Muscle of leg (tissue), 11 donors: Measurements from ENCODE around the gene DNAJC9. TPM values are rescaled to one million over a fixed set of nuclear protein-coding genes. Genes with fewer than 3 reads are reported as not detected.

Experiments
- DNase-seq: peaks from one replicate; pipeline ENCODE4 v3.0.0; 2013
- H3K27ac ChIP-seq: one replicate; pipeline ENCODE4 v1.5.1; 2013; ENCODE audit warnings: mild to moderate bottlenecking, low read length, control low read depth
- H3K27me3 ChIP-seq: one replicate; pipeline ENCODE4 v1.6.1; 2013; ENCODE audit warnings: low read length; ENCODE audit not compliant: control insufficient read depth, insufficient read depth
- H3K36me3 ChIP-seq: one replicate; pipeline ENCODE4 v1.6.1; 2013; ENCODE audit warnings: low read length; ENCODE audit not compliant: control insufficient read depth, insufficient read depth
- H3K4me1 ChIP-seq: one replicate; pipeline ENCODE4 v1.6.1; 2013; ENCODE audit warnings: low read length; ENCODE audit not compliant: control insufficient read depth, insufficient read depth
- H3K4me3 ChIP-seq: one replicate; pipeline ENCODE4 v1.5.1; 2013; ENCODE audit warnings: low read length, control low read depth
- H3K9me3 ChIP-seq: replicated peaks from 2 replicates; pipeline ENCODE4 v1.6.1; 2013; ENCODE audit warnings: low read depth, low read length; ENCODE audit not compliant: control insufficient read depth
- WGBS: methylation state at CpG from one replicate; pipeline ENCODE4 v1.1.5; 2013; ENCODE audit warnings: missing lambda C conversion rate; ENCODE audit not compliant: insufficient coverage; 5-methylcytosine and 5-hydroxymethylcytosine counted together
- polyA plus RNA-seq, 8 donors: library from polyadenylated mRNA; unstranded; fragments of 120-200 nt; gene quantifications; one replicate each; pipeline versions ENCODE4 v1.2.1 to v1.2.3, GENCODE V29; 2013; ENCODE audit warnings: inconsistent platforms in 1 of 8, low replicate concordance in 1 of 8; ENCODE audit not compliant: insufficient read length in 8 of 8, insufficient read depth in 1 of 8
- total RNA-seq: library from RNA; stranded (reverse); fragments of 120-200 nt; gene quantifications from one replicate; pipeline ENCODE4 v1.2.4, GENCODE V29; 2013

The DNAJC9 gene
- total and polyA plus RNA-seq, 9 donors, result 18.9 to 27.4 (median 21.8) TPM

- Histone ChIP-seq H3K4me3 (no peak overlapping the region), H3K27me3 (no peaks in the 10 kb centered on the region), H3K36me3 (peaks cover 37% of the 10 kb centered on the region), H3K4me1 (peaks cover 8% of the 10 kb centered on the region), H3K9me3 (no peaks in the 10 kb centered on the region), H3K27ac (no peak overlapping the region)
- WGBS, result 58% methylated on average over 2 of the region's 8 CpGs
- no peak for DNase-seq
Observed at GRCh38 chr10:73244866-73245477, 2.1 kb downstream of the DNAJC9 start.

- no CpG with 5 or more reads among the region's 2 CpGs for WGBS
- Histone ChIP-seq H3K36me3 (peaks cover 58% of the 10 kb centered on the region), H3K9me3 (no peaks in the 10 kb centered on the region), H3K27ac (no peak overlapping the region), H3K4me3 (no peak overlapping the region), H3K4me1 (peaks cover under 1% of the 10 kb centered on the region), H3K27me3 (no peaks in the 10 kb centered on the region)
- no peak for DNase-seq
Observed at GRCh38 chr10:73239908-73240307, 7.1 kb downstream of the DNAJC9 start.

GRCh38 chr10:73238990-73239566 lies 8.0 kb downstream of the DNAJC9 start:
- no CpG with 5 or more reads among the region's 5 CpGs for WGBS
- Histone ChIP-seq H3K36me3 (peaks cover 54% of the 10 kb centered on the region), H3K4me3 (no peak overlapping the region), H3K4me1 (no peaks in the 10 kb centered on the region), H3K27ac (no peak overlapping the region), H3K27me3 (no peaks in the 10 kb centered on the region), H3K9me3 (no peaks in the 10 kb centered on the region)
- no peak for DNase-seq

- Histone ChIP-seq H3K4me1 (no peaks in the 10 kb centered on the region), H3K4me3 (no peak overlapping the region), H3K36me3 (peaks cover 54% of the 10 kb centered on the region), H3K27me3 (no peaks in the 10 kb centered on the region), H3K9me3 (no peaks in the 10 kb centered on the region), H3K27ac (no peak overlapping the region)
- no peak for DNase-seq
- WGBS, result 80% methylated on average over 1 of the region's 7 CpGs
Observed at GRCh38 chr10:73234695-73235094, 12.4 kb downstream of the DNAJC9 start.

- Histone ChIP-seq H3K27me3 (no peaks in the 10 kb centered on the region), H3K27ac (no peak overlapping the region), H3K9me3 (no peaks in the 10 kb centered on the region), H3K4me3 (no peak overlapping the region), H3K36me3 (peaks cover 52% of the 10 kb centered on the region), H3K4me1 (no peaks in the 10 kb centered on the region)
- no CpG with 5 or more reads among the region's 2 CpGs for WGBS
- no peak for DNase-seq
Observed at GRCh38 chr10:73233883-73234282, 13.2 kb downstream of the DNAJC9 start.

- Histone ChIP-seq H3K36me3 (peaks cover 48% of the 10 kb centered on the region), H3K4me3 (no peak overlapping the region), H3K9me3 (no peaks in the 10 kb centered on the region), H3K4me1 (no peaks in the 10 kb centered on the region), H3K27ac (no peak overlapping the region), H3K27me3 (no peaks in the 10 kb centered on the region)
- DNase-seq, result no peak
- 77% methylated on average over 3 of the region's 8 CpGs for WGBS
Observed at GRCh38 chr10:73232887-73233286, 14.2 kb downstream of the DNAJC9 start.

- H3K4me3 ChIP-seq, result no peak overlapping the region
- H3K27me3 ChIP-seq, result no peaks in the 10 kb centered on the region
- WGBS, result 80% methylated on average over 4 of the region's 6 CpGs
- DNase-seq, result no peak
- H3K9me3 ChIP-seq, result no peaks in the 10 kb centered on the region
- peaks cover 23% of the 10 kb centered on the region for H3K36me3 ChIP-seq
- H3K4me1 ChIP-seq, result no peaks in the 10 kb centered on the region
- no peak overlapping the region for H3K27ac ChIP-seq
Observed at GRCh38 chr10:73229567-73229966, 17.5 kb downstream of the DNAJC9 start.

- 100% methylated on average over 1 of the region's 3 CpGs for WGBS
- H3K36me3 ChIP-seq, result peaks cover 21% of the 10 kb centered on the region
- no peaks in the 10 kb centered on the region for H3K4me1 ChIP-seq
- H3K4me3 ChIP-seq, result no peak overlapping the region
- no peak for DNase-seq
- no peaks in the 10 kb centered on the region for H3K27me3 ChIP-seq
- H3K9me3 ChIP-seq, result no peaks in the 10 kb centered on the region
- no peak overlapping the region for H3K27ac ChIP-seq
Observed at GRCh38 chr10:73228247-73228646, 18.8 kb downstream of the DNAJC9 start.

GRCh38 chr10:73226663-73227062 lies 20.4 kb downstream of the DNAJC9 start:
- no peaks in the 10 kb centered on the region for H3K27me3 ChIP-seq
- H3K9me3 ChIP-seq, result no peaks in the 10 kb centered on the region
- DNase-seq, result no peak
- H3K27ac ChIP-seq, result no peak overlapping the region
- H3K4me3 ChIP-seq, result no peak overlapping the region
- H3K4me1 ChIP-seq, result no peaks in the 10 kb centered on the region
- H3K36me3 ChIP-seq, result peaks cover 10% of the 10 kb centered on the region

- no peak overlapping the region for H3K4me3 ChIP-seq
- no peak overlapping the region for H3K27ac ChIP-seq
- H3K27me3 ChIP-seq, result no peaks in the 10 kb centered on the region
- DNase-seq, result no peak
- peaks cover 9% of the 10 kb centered on the region for H3K36me3 ChIP-seq
- no peaks in the 10 kb centered on the region for H3K9me3 ChIP-seq
- H3K4me1 ChIP-seq, result no peaks in the 10 kb centered on the region
Observed at GRCh38 chr10:73225518-73225917, 21.5 kb downstream of the DNAJC9 start.

GRCh38 chr10:73220989-73221388 lies 26.1 kb downstream of the DNAJC9 start:
- no peak overlapping the region for H3K4me3 ChIP-seq
- H3K36me3 ChIP-seq, result peaks cover 17% of the 10 kb centered on the region
- H3K4me1 ChIP-seq, result no peaks in the 10 kb centered on the region
- no CpG with 5 or more reads among the region's 1 CpG for whole genome bisulfite sequencing
- no peak for DNase-seq
- H3K27me3 ChIP-seq, result no peaks in the 10 kb centered on the region
- no peaks in the 10 kb centered on the region for H3K9me3 ChIP-seq
- no peak overlapping the region for H3K27ac ChIP-seq
